Liver (tissue), 9 donors: ENCODE measurements around the gene WNT7B. TPM values are rescaled to one million over a fixed set of nuclear protein-coding genes. Genes with fewer than 3 reads are reported as not detected.

Experiments used
- DNase-seq: peaks from one replicate; pipeline ENCODE4 v3.0.0-alpha.2; 2017; ENCODE audit warnings: low spot score
- H3K27ac ChIP-seq, 2 donors: one replicate each; pipeline ENCODE4 v1.7.0; 2013; ENCODE audit warnings: inconsistent platforms in 2 of 2, low read length in 2 of 2, control low read depth in 1 of 2, low read depth in 1 of 2, mild to moderate bottlenecking in 1 of 2
- H3K27me3 ChIP-seq, 4 donors: one replicate each; pipeline versions ENCODE4 v1.6.1 to v1.7.0; 2013; ENCODE audit warnings: low read length in 3 of 4, inconsistent platforms in 1 of 4, mild to moderate bottlenecking in 1 of 4, moderate library complexity in 1 of 4; ENCODE audit not compliant: control insufficient read depth in 4 of 4, insufficient read depth in 4 of 4
- H3K36me3 ChIP-seq, 4 donors: one replicate each; pipeline versions ENCODE4 v1.6.1 to v1.7.0; 2013; ENCODE audit warnings: low read length in 3 of 4, mild to moderate bottlenecking in 3 of 4, low read depth in 1 of 4, moderate library complexity in 1 of 4; ENCODE audit not compliant: control insufficient read depth in 4 of 4, insufficient read depth in 3 of 4
- H3K4me1 ChIP-seq, 4 donors: one replicate each; pipeline versions ENCODE4 v1.6.1 to v1.7.0; 2013; ENCODE audit warnings: low read length in 3 of 4, mild to moderate bottlenecking in 3 of 4, moderate library complexity in 1 of 4; ENCODE audit not compliant: control insufficient read depth in 4 of 4, insufficient read depth in 4 of 4
- H3K4me3 ChIP-seq, 3 donors: one replicate each; pipeline versions ENCODE4 v1.6.1 to v1.7.0; 2013; ENCODE audit warnings: low read length in 3 of 3, control low read depth in 1 of 3, low read depth in 1 of 3, mild to moderate bottlenecking in 1 of 3
- H3K9ac ChIP-seq, 2 donors: one replicate each; pipeline ENCODE4 v1.7.0; 2013; ENCODE audit warnings: low read length in 2 of 2, mild to moderate bottlenecking in 2 of 2, moderate library complexity in 2 of 2, control low read depth in 1 of 2, low read depth in 1 of 2
- H3K9me3 ChIP-seq, 4 donors: one replicate each; pipeline versions ENCODE4 v1.6.1 to v1.7.0; 2013; ENCODE audit warnings: low read length in 3 of 4; ENCODE audit not compliant: control insufficient read depth in 4 of 4
- FOXA1 ChIP-seq: IDR thresholded peaks from 2 replicates; pipeline ENCODE4 v1.6.1; 2016; ENCODE audit warnings: antibody characterized with exemption
- FOXA2 ChIP-seq: IDR thresholded peaks from 2 replicates; pipeline ENCODE4 v1.6.1; 2016; ENCODE audit warnings: antibody characterized with exemption
- GABPA ChIP-seq, 2 donors: IDR thresholded peaks in 1 of 2; conservative IDR thresholded peaks in 1 of 2; 2 replicates each; pipeline ENCODE4 v1.6.1; 2016; ENCODE audit warnings: antibody characterized with exemption in 2 of 2, mild to moderate bottlenecking in 1 of 2, moderate library complexity in 1 of 2
- HNF4A ChIP-seq, 2 donors: conservative IDR thresholded peaks; 2 replicates each; pipeline ENCODE4 v1.6.1; 2016; ENCODE audit warnings: antibody characterized with exemption in 2 of 2, mild to moderate bottlenecking in 2 of 2
- HNF4G ChIP-seq: IDR thresholded peaks from 2 replicates; pipeline ENCODE4 v1.6.1; 2016; ENCODE audit warnings: antibody characterized with exemption
- JUND ChIP-seq, 2 donors: IDR thresholded peaks; 2 replicates each; pipeline ENCODE4 v1.6.1; 2016; ENCODE audit warnings: antibody characterized with exemption in 2 of 2
- NR2F2 ChIP-seq: IDR thresholded peaks from 2 replicates; pipeline ENCODE4 v1.6.1; 2016; ENCODE audit warnings: antibody characterized with exemption
- RAD21 ChIP-seq, 2 donors: IDR thresholded peaks; 2 replicates each; pipeline ENCODE4 v1.6.1; 2016; ENCODE audit warnings: antibody characterized with exemption in 2 of 2, mild to moderate bottlenecking in 2 of 2
- RXRA ChIP-seq, 2 donors: IDR thresholded peaks; 2 replicates each; pipeline ENCODE4 v1.6.1; 2017 to 2018; ENCODE audit warnings: antibody characterized with exemption in 2 of 2, mild to moderate bottlenecking in 1 of 2
- SP1 ChIP-seq: IDR thresholded peaks from 2 replicates; pipeline ENCODE4 v1.6.1; 2018; ENCODE audit warnings: antibody characterized with exemption, mild to moderate bottlenecking
- TAF1 ChIP-seq: conservative IDR thresholded peaks from 2 replicates; pipeline ENCODE4 v1.6.1; 2016; ENCODE audit warnings: antibody characterized with exemption, mild to moderate bottlenecking
- YY1 ChIP-seq: IDR thresholded peaks from 2 replicates; pipeline ENCODE4 v1.6.1; 2016; ENCODE audit warnings: antibody characterized with exemption, mild to moderate bottlenecking
- WGBS: extraction: QIAGEN DNeasy Blood & Tissue Kit; methylation state at CpG from one replicate; pipeline ENCODE4 v1.1.7; 2013; 5-methylcytosine and 5-hydroxymethylcytosine counted together
- polyA plus RNA-seq, 2 donors: library from polyadenylated mRNA; stranded (reverse) in 1 of 2; unstranded in 1 of 2; fragments of 200-250 nt in 1 of 2; fragments of >200 nt in 1 of 2; fragmentation: Nextera tagmentation in 1 of 2; extraction: Ambion mirVana in 1 of 2; gene quantifications; one replicate each; pipeline versions ENCODE4 v1.2.1 to v1.2.3, GENCODE V29; 2013 to 2015
- total RNA-seq, 2 donors: library from RNA; depleted of rRNA; stranded (reverse); fragments of >200 nt; gene quantifications; one replicate each; pipeline ENCODE4 v1.2.3, GENCODE V29; 2014
- TF ChIP-seq, protein P1 (sequence below): fragments of 150-350 bp; IDR thresholded peaks from 2 replicates; pipeline ENCODE4 v1.5.1; 2017; ENCODE audit warnings: improper control_type of control experiment, low read depth, low read length; ENCODE audit not compliant: missing input control
- TF ChIP-seq, protein P2 (sequence below): IDR thresholded peaks from 2 replicates; pipeline ENCODE4 v1.6.1; 2016; ENCODE audit warnings: antibody characterized with exemption
- TF ChIP-seq, protein P3 (sequence below): IDR thresholded peaks from 2 replicates; pipeline ENCODE4 v1.6.1; 2016; ENCODE audit warnings: antibody characterized with exemption
- TF ChIP-seq, protein P4 (sequence below): IDR thresholded peaks from 2 replicates; pipeline ENCODE4 v1.6.1; 2016; ENCODE audit warnings: antibody characterized with exemption, mild to moderate bottlenecking
- TF ChIP-seq, protein P5 (sequence below): IDR thresholded peaks from 2 replicates; pipeline ENCODE4 v1.6.1; 2016; ENCODE audit warnings: antibody characterized with exemption
- donor health status: healthy.
- donor health status: healthy.
- donor health status: healthy.
- donor health status: healthy.
- donor health status: healthy.

Gene WNT7B
- total and polyA plus RNA-seq, 4 donors, result 0.06 to 0.28 TPM; not detected in 2

DNA sequence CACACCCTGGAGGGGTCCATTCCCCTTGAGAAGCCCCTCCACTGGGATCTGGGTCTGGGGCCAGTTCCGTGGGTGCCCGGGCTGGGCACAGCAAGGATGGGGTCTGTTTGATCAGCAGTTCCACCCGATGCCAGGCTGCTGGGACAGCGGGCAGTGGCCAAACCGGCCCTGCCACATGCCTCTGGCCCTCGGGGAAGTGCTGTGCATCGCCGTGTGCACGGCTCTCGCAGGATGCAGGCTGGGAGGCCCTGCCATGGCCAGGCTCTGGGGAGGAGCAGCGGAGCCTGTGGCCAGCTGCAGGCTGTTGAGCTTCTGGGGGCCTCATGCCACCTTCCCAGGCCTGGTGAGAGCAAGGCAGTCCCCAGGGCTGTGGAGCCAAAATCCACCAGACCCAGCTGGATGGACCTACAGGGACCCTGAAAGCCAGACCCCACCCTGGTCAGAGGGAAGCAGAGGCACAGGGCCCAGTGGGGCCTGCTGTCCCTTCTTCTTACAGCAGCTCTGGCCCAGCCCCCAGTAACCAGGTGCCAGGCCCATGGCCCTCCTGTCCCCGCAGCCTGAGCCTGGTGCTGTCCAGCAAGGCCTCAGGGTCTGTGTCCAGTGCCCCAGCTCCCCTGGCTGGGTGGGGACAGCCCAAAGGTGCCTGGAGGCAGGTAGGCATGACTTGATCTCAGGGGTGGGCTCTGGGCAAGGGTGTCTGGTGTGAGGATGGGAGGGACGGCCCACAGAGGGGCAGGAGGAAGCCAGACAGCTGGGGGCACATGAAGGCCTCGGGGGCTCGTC, 57.3 kb downstream of the WNT7B start (continued):
- TF ChIP-seq, protein P1, sequence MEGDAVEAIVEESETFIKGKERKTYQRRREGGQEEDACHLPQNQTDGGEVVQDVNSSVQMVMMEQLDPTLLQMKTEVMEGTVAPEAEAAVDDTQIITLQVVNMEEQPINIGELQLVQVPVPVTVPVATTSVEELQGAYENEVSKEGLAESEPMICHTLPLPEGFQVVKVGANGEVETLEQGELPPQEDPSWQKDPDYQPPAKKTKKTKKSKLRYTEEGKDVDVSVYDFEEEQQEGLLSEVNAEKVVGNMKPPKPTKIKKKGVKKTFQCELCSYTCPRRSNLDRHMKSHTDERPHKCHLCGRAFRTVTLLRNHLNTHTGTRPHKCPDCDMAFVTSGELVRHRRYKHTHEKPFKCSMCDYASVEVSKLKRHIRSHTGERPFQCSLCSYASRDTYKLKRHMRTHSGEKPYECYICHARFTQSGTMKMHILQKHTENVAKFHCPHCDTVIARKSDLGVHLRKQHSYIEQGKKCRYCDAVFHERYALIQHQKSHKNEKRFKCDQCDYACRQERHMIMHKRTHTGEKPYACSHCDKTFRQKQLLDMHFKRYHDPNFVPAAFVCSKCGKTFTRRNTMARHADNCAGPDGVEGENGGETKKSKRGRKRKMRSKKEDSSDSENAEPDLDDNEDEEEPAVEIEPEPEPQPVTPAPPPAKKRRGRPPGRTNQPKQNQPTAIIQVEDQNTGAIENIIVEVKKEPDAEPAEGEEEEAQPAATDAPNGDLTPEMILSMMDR, result no peak
- TF ChIP-seq, protein P2, sequence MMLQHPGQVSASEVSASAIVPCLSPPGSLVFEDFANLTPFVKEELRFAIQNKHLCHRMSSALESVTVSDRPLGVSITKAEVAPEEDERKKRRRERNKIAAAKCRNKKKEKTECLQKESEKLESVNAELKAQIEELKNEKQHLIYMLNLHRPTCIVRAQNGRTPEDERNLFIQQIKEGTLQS, result no peak
- TF ChIP-seq RAD21 (IDR thresholded peaks at IDR 0.05) (no peak), YY1 (no peak), RXRA (IDR thresholded peaks at IDR 0.05) (no peak), FOXA2 (no peak), HNF4A (conservative IDR thresholded peaks at IDR 0.05) (no peak), GABPA (IDR thresholded peaks at IDR 0.05 in 1 of 2, conservative IDR thresholded peaks at IDR 0.05 in 1 of 2) (no peak)

DNA sequence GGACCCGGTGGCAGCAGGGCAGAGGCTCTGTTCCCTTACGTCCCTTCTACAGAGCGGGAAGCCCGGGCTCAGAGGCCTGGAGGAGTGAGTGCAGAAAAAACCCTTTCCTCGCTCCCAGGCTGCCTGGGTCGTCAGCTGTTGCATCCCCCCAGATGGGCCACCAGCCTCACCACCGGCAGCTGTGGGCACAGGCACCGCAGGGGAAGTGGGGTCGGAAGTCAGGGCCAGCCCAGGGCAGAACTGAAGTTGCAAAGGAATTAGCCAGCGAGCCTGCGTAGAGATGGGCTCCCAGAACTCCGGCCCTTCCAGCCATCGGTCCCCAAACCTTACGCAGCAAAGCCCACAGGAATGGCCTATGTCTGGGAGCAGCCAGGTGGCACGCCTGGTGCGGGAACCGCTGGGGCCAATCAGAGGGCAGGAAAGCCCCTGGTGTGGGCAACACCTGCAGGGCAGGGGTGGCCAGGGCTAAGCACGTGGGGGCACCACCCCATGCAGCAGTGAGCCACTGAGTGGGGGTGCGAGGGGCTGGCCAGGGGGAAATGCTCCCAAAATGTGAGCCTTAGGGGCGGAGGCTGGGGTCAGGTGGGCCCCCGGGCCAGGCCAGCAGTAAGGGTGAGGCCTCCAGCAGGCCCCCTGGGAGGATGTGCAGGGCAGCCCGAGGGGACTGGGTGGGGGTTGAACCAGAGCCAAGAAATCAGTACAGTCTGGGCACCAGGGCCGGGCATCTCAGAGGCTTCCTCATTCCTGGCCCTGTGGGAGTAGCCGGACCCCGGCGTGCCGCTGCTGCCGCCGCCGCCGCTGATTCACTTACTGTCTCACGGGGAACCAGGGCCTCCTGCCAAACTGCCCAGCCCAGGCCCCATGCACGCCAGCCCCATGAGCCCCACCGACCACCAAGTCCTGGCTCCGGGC, 58.2 kb downstream of the WNT7B start:
- DNase-seq, result no peak
- Histone ChIP-seq H3K9ac (no peak overlapping the region), H3K27me3 (no peaks in the 10 kb centered on the region), H3K9me3 (peaks cover 2 to 3% (median 3%) of the 10 kb centered on the region in 4 donors), H3K4me3 (no peak overlapping the region), H3K4me1 (no peaks in the 10 kb centered on the region), H3K36me3 (no peaks in the 10 kb centered on the region), H3K27ac (no peak overlapping the region)
- TF ChIP-seq FOXA1, result no peak
- TF ChIP-seq NR2F2, result no peak
- TF ChIP-seq SP1, result no peak
- TF ChIP-seq HNF4A (conservative IDR thresholded peaks at IDR 0.05), result no peak
- no peak for TF ChIP-seq YY1
- TF ChIP-seq, protein P2, result no peak
- TF ChIP-seq TAF1, result no peak
- no peak for TF ChIP-seq HNF4G
- TF ChIP-seq, protein P3, sequence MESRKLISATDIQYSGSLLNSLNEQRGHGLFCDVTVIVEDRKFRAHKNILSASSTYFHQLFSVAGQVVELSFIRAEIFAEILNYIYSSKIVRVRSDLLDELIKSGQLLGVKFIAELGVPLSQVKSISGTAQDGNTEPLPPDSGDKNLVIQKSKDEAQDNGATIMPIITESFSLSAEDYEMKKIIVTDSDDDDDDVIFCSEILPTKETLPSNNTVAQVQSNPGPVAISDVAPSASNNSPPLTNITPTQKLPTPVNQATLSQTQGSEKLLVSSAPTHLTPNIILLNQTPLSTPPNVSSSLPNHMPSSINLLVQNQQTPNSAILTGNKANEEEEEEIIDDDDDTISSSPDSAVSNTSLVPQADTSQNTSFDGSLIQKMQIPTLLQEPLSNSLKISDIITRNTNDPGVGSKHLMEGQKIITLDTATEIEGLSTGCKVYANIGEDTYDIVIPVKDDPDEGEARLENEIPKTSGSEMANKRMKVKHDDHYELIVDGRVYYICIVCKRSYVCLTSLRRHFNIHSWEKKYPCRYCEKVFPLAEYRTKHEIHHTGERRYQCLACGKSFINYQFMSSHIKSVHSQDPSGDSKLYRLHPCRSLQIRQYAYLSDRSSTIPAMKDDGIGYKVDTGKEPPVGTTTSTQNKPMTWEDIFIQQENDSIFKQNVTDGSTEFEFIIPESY, result no peak
- TF ChIP-seq JUND (IDR thresholded peaks at IDR 0.05), result no peak
- no peak for TF ChIP-seq FOXA2
- TF ChIP-seq, protein P1, result no peak
- TF ChIP-seq, protein P4, sequence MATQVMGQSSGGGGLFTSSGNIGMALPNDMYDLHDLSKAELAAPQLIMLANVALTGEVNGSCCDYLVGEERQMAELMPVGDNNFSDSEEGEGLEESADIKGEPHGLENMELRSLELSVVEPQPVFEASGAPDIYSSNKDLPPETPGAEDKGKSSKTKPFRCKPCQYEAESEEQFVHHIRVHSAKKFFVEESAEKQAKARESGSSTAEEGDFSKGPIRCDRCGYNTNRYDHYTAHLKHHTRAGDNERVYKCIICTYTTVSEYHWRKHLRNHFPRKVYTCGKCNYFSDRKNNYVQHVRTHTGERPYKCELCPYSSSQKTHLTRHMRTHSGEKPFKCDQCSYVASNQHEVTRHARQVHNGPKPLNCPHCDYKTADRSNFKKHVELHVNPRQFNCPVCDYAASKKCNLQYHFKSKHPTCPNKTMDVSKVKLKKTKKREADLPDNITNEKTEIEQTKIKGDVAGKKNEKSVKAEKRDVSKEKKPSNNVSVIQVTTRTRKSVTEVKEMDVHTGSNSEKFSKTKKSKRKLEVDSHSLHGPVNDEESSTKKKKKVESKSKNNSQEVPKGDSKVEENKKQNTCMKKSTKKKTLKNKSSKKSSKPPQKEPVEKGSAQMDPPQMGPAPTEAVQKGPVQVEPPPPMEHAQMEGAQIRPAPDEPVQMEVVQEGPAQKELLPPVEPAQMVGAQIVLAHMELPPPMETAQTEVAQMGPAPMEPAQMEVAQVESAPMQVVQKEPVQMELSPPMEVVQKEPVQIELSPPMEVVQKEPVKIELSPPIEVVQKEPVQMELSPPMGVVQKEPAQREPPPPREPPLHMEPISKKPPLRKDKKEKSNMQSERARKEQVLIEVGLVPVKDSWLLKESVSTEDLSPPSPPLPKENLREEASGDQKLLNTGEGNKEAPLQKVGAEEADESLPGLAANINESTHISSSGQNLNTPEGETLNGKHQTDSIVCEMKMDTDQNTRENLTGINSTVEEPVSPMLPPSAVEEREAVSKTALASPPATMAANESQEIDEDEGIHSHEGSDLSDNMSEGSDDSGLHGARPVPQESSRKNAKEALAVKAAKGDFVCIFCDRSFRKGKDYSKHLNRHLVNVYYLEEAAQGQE, result no peak
- TF ChIP-seq, protein P5, sequence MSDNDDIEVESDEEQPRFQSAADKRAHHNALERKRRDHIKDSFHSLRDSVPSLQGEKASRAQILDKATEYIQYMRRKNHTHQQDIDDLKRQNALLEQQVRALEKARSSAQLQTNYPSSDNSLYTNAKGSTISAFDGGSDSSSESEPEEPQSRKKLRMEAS, result no peak
- TF ChIP-seq GABPA (IDR thresholded peaks at IDR 0.05 in 1 of 2, conservative IDR thresholded peaks at IDR 0.05 in 1 of 2), result no peak
- 79% methylated on average over 35 of the region's 35 CpGs for WGBS
